ENCODE data around the gene PSENEN. TPM values are rescaled to one million over a fixed set of nuclear protein-coding genes. Genes with fewer than 3 reads are reported as not detected.

The PSENEN gene
- total and polyA plus RNA-seq, 2 of the 8 experiments (the other 6 are each of a cell fraction or from before 2014, with no cell fraction given), result 66.7 to 75.3 TPM

- no peaks in the 10 kb centered on the region for H3K9me3 ChIP-seq (ENCODE audit: insufficient read depth in 2 of 2, low read depth in 1 of 2, low read length in 1 of 2)
- ChIA-PET CTCF (ENCODE audit: partially characterized antibody) (interaction anchor here (1.3 kb wide), 1 partner anchor 31 kb away, joined by 4 read pairs; no protein-coding TSS in a partner anchor), POLR2A (ENCODE audit: partially characterized antibody) (interaction anchor here (0.7 to 3.1 kb wide), 4 partner anchors 8 to 30 kb away, joined by 3 to 11 read pairs (median 6); partner anchors contain the start of genes LIN37, PSENEN and U2AF1L4)
- DNase-seq (ENCODE audit: low read depth in 1 of 2, low spot score in 2 of 2), result peak; percentile 87 to 100
- no peaks in the 10 kb centered on the region for H3K36me3 ChIP-seq (ENCODE audit: control insufficient read depth in 2 of 4, insufficient read depth in 4 of 4, low read length in 3 of 4)
- no peak within 1 kb of the TSS for H4K8ac ChIP-seq (ENCODE audit: extremely low read depth, insufficient read depth, low read length)
- H3K27me3 ChIP-seq (replicated peaks in 1 of 4; ENCODE audit: control insufficient read depth in 3 of 4, extremely low read depth in 1 of 4, insufficient read depth in 3 of 4, low read length in 3 of 4), result peaks cover 0 to 9% (median 7%) of the 10 kb centered on the region in 4 experiments; a peak in 3 of 7 replicates
- H2AK5ac ChIP-seq (ENCODE audit: low read depth, low read length), result no peak within 1 kb of the TSS
- peak within 1 kb of the TSS; percentile 63 to 82 for H3K4me2 ChIP-seq (ENCODE audit: insufficient read depth in 1 of 2, low read depth in 2 of 2, low read length in 2 of 2)
- peaks cover 4% of the 10 kb centered on the region; the same call in 1 of the 2 replicates for H3K23me2 ChIP-seq (ENCODE audit: low read depth, low read length)
- FAIRE-seq, result peak; percentile 62
- no peak within 1 kb of the TSS for H2BK120ac ChIP-seq (replicated peaks; ENCODE audit: low read depth, low read length)
- H3K18ac ChIP-seq (ENCODE audit: extremely low read depth, low read length), result no peak within 1 kb of the TSS; the same call in 1 of the 2 replicates
- peaks cover 0 to 21% (median 17%) of the 10 kb centered on the region in 4 experiments; a peak in 6 of 7 replicates for H3K4me1 ChIP-seq (replicated peaks in 1 of 4; ENCODE audit: control insufficient read depth in 3 of 4, insufficient read depth in 4 of 4, low read length in 3 of 4)
- H2AFZ ChIP-seq (ENCODE audit: low read length), result no peak within 1 kb of the TSS; the same call in 1 of the 2 replicates
- H3K4me3 ChIP-seq (ENCODE audit: extremely low read depth in 1 of 4, insufficient read depth in 2 of 4, low read depth in 3 of 4, low read length in 4 of 4), result peak within 1 kb of the TSS; percentile 57 to 83 (median 68)
- H4K91ac ChIP-seq (replicated peaks; ENCODE audit: insufficient read length, low read length), result no peak within 1 kb of the TSS
- peaks cover 0 to 1% of the 10 kb centered on the region in 2 experiments for H4K20me1 ChIP-seq (replicated peaks in 1 of 2; ENCODE audit: control insufficient read depth in 1 of 2, insufficient read depth in 2 of 2, low read length in 2 of 2)
- 2% methylated on average over 35 of the region's 82 CpGs; no CpG with 5 or more reads in 1 of the 2 experiments for WGBS, 2 experiments (ENCODE audit: extremely low coverage in 1 of 2, insufficient coverage in 1 of 2, insufficient read length in 1 of 2, insufficient replicate concordance in 2 of 2, low coverage in 1 of 2, low lambda C conversion rate in 2 of 2, missing lambda C conversion rate in 1 of 2)
- peak within 1 kb of the TSS; percentile 96; the same call in 1 of the 2 replicates for H2BK15ac ChIP-seq (ENCODE audit: low read length)
- H3K79me1 ChIP-seq (ENCODE audit: low read depth, low read length), result no peaks in the 10 kb centered on the region; the same call in 1 of the 2 replicates
- H3K56ac ChIP-seq (replicated peaks; ENCODE audit: insufficient read length, low read depth, low read length), result no peak within 1 kb of the TSS
- no peak within 1 kb of the TSS for H4K5ac ChIP-seq (ENCODE audit: insufficient read length, low read depth, low read length)
- H2BK5ac ChIP-seq (ENCODE audit: low read depth, low read length), result 0 out of 2 replicates have a peak within 1 kb of the TSS, but pooled peaks have one; percentile 55
- H3K79me2 ChIP-seq (ENCODE audit: control insufficient read depth in 1 of 2, insufficient read depth in 2 of 2, low read length in 2 of 2), result no peaks in the 10 kb centered on the region
- H2BK20ac ChIP-seq (ENCODE audit: low read length), result no peak within 1 kb of the TSS
- no peak within 1 kb of the TSS for H3K27ac ChIP-seq (ENCODE audit: low read depth, low read length)
- H3K4ac ChIP-seq (replicated peaks; ENCODE audit: insufficient read length, low read depth, low read length), result peak within 1 kb of the TSS; percentile 19
- H2BK12ac ChIP-seq (ENCODE audit: low read depth, low read length), result peak within 1 kb of the TSS; percentile 0; the same call in 1 of the 2 replicates
- no peak within 1 kb of the TSS for H3K9ac ChIP-seq (replicated peaks in 1 of 4; ENCODE audit: extremely low read depth in 1 of 4, low read depth in 3 of 4, low read length in 3 of 4)
- H3K23ac ChIP-seq (ENCODE audit: insufficient read length), result no peak within 1 kb of the TSS
- no peak within 1 kb of the TSS for H3K14ac ChIP-seq (ENCODE audit: insufficient read length)
- TF ChIP-seq SP1 (IDR thresholded peaks at IDR 0.05; ENCODE audit: low read depth, low read length) (peak; percentile 87; the same call in 1 of the 2 replicates), SIN3A (conservative IDR thresholded peaks at IDR 0.05 in 1 of 2, IDR thresholded peaks at IDR 0.05 in 1 of 2; ENCODE audit: low read depth in 1 of 2, low read length in 2 of 2) (peak in 1 of 2 experiments; percentile 86; a peak in 2 of 4 replicates), KDM4A (IDR thresholded peaks at IDR 0.05; ENCODE audit: low read depth, low read length, severe bottlenecking) (peak; percentile 84), POU5F1 (IDR thresholded peaks at IDR 0.05; ENCODE audit: low read depth, low read length) (no peak), BRCA1 (IDR thresholded peaks at IDR 0.05; ENCODE audit: low read depth, low read length) (no peak), CHD2 (IDR thresholded peaks at IDR 0.05; ENCODE audit: low read length) (no peak), HDAC2 (IDR thresholded peaks at IDR 0.05; ENCODE audit: borderline replicate concordance in 1 of 2, low read depth in 2 of 2, low read length in 2 of 2) (peak; percentile 63 to 71; a peak in 2 of 4 replicates), EGR1 (IDR thresholded peaks at IDR 0.05; ENCODE audit: borderline replicate concordance, low read depth, low read length) (peak; percentile 53; the same call in 1 of the 2 replicates), RBBP5 (IDR thresholded peaks at IDR 0.05; ENCODE audit: borderline replicate concordance, low read depth, low read length) (no peak; the same call in 1 of the 2 replicates), EP300 (IDR thresholded peaks at IDR 0.05; ENCODE audit: borderline replicate concordance in 1 of 2, low read depth in 2 of 2, low read length in 2 of 2) (no peak)
Observed at GRCh38 chr19:35775298-35776101, 30.0 kb downstream of the PSENEN start, which contains the start of gene ARHGAP33. TSS of gene ARHGAP33 (plus strand) at chr19:35775564. CDS start at chr19:35775659, 95 bp downstream.

Measured in H1 (cell line).